ENCODE data around the gene RBPJ.
A peak's percentile ranks its signal among the peaks of the same experiment; 100 is the strongest.

RBPJ gene

GRCh38 chr4:26294904-26295303 lies 25.9 kb upstream of the RBPJ start:
- DNase-seq (ENCODE audit: low read depth): no peak
- no peak overlapping the region for H3K4me3 ChIP-seq (ENCODE audit: low read depth, low read length)
- TF ChIP-seq, protein P1, sequence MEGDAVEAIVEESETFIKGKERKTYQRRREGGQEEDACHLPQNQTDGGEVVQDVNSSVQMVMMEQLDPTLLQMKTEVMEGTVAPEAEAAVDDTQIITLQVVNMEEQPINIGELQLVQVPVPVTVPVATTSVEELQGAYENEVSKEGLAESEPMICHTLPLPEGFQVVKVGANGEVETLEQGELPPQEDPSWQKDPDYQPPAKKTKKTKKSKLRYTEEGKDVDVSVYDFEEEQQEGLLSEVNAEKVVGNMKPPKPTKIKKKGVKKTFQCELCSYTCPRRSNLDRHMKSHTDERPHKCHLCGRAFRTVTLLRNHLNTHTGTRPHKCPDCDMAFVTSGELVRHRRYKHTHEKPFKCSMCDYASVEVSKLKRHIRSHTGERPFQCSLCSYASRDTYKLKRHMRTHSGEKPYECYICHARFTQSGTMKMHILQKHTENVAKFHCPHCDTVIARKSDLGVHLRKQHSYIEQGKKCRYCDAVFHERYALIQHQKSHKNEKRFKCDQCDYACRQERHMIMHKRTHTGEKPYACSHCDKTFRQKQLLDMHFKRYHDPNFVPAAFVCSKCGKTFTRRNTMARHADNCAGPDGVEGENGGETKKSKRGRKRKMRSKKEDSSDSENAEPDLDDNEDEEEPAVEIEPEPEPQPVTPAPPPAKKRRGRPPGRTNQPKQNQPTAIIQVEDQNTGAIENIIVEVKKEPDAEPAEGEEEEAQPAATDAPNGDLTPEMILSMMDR (conservative IDR thresholded peaks at IDR 0.05; ENCODE audit: low read depth, low read length): no peak

- no peak overlapping the region for H3K4me3 ChIP-seq (ENCODE audit: low read depth, low read length)
- TF ChIP-seq, protein P1 (conservative IDR thresholded peaks at IDR 0.05; ENCODE audit: low read depth, low read length): no peak
- no peak for DNase-seq (ENCODE audit: low read depth)
These were observed 24.8 kb upstream of the RBPJ start for GRCh38 chr4:26296021-26296420.

- no peak overlapping the region for H3K4me3 ChIP-seq (ENCODE audit: low read depth, low read length)
- DNase-seq (ENCODE audit: low read depth): no peak
- TF ChIP-seq, protein P1 (conservative IDR thresholded peaks at IDR 0.05; ENCODE audit: low read depth, low read length): no peak
These were observed 24.3 kb upstream of the RBPJ start for GRCh38 chr4:26296514-26296913.

GRCh38 chr4:26297219-26297618 lies 23.6 kb upstream of the RBPJ start:
- DNase-seq (ENCODE audit: low read depth): no peak
- H3K4me3 ChIP-seq (ENCODE audit: low read depth, low read length): no peak overlapping the region
- TF ChIP-seq, protein P1 (conservative IDR thresholded peaks at IDR 0.05; ENCODE audit: low read depth, low read length): no peak

DNA sequence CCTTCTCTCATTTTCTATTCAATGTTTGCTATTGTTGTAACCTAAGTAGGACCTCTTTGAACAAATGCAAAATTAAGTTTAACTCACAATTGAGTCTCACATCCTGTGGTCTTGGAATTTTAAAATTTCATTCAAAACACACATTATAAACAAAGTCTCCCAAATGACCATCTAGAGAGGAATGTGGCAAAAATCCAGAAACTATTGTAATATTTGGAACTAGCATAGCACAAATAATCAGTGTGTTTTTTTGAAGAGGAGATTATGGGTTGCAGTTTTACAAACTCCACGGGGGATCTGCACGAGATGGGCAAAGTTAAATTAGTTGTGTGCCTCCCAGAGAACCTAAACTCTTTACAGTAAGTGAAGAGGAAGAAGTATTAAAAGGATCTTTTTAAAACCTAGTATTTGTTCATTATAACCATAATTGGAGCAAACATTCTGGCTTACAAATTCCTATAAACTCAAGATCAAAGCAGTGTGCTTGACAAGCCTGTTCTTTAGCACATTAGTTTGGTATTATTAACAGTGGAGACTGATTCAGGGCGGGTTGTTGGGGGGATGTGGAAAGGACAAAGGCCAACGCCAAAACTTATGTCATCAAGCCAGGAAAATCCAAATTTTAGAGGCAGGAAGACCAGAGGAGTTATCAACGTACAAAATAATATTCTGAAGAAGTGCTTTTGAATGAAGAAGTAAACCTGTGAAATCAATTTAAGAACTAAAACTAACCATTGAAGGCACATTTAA lies 22.4 kb upstream of the RBPJ start:
- H3K4me3 ChIP-seq (ENCODE audit: low read depth, low read length): no peak overlapping the region
- peak; percentile 77 for DNase-seq (ENCODE audit: low read depth)

GRCh38 chr4:26299254-26299882 lies 21.4 kb upstream of the RBPJ start:
- H3K4me3 ChIP-seq (ENCODE audit: low read depth, low read length): no peak overlapping the region
- DNase-seq (ENCODE audit: low read depth): peak; percentile 23
- TF ChIP-seq, protein P1 (conservative IDR thresholded peaks at IDR 0.05; ENCODE audit: low read depth, low read length): no peak

More for the DNA sequence above, 22.4 kb upstream of the RBPJ start:
- TF ChIP-seq, protein P1 (conservative IDR thresholded peaks at IDR 0.05; ENCODE audit: low read depth, low read length): no peak
